ENCODE data around the gene HDAC11. TPM values are rescaled to one million over a fixed set of nuclear protein-coding genes. Genes with fewer than 3 reads are reported as not detected.

The HDAC11 gene
- total and polyA plus RNA-seq, 2 of the 13 experiments (the other 11 are each of a cell fraction or from before 2014, with no cell fraction given): 13.7 to 33.1 TPM

DNA sequence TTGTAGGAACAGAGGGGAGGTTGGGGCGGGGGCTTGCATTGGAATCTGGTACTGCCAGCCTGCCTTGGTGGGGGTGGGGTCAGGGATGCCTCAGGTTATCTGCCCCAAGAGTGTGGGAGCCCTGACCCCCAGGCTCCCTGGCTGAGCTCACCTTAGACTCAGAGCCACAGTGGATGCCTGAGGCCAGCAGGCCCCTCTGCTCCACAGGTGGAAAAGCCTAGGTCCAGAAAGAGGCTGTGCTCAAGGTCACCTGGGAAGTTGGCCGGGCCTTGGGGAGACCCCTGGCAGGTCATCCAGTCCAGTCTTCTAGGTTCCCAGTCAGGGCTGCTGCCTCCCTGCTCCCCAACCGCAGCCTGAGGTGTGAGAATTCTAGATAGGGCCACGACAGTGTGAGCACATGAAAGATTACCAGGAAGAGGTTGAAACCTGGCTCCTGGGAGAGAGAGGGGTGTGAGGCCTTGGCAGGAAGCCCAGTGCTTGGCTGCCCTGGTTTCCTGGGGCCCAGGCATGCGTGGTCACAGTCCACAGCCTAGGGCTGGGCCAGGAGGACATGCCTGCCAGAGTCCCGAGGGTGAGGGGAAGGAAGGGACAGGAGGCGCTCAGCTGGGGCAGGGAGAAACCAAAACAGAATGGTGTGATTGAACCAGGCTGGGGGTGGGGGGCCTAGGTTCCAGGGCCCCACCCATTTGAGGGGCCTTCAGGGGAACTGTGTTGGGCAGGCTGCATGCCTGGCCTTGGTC, 4.9 kb downstream of the HDAC11 start (continued):
- TF ChIP-seq, protein P1, sequence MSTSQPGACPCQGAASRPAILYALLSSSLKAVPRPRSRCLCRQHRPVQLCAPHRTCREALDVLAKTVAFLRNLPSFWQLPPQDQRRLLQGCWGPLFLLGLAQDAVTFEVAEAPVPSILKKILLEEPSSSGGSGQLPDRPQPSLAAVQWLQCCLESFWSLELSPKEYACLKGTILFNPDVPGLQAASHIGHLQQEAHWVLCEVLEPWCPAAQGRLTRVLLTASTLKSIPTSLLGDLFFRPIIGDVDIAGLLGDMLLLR (CRISPR knock-in tag; IDR thresholded peaks at IDR 0.05): no peak
- no peak for TF ChIP-seq ZNF3 (CRISPR knock-in tag; IDR thresholded peaks at IDR 0.05)
- peak; percentile 54; the same call in 1 of the 2 replicates for TF ChIP-seq NFAT5 (CRISPR knock-in tag; IDR thresholded peaks at IDR 0.05)
- no peak for TF ChIP-seq ZSCAN30 (CRISPR knock-in tag; IDR thresholded peaks at IDR 0.05)
- TF ChIP-seq, protein P2, sequence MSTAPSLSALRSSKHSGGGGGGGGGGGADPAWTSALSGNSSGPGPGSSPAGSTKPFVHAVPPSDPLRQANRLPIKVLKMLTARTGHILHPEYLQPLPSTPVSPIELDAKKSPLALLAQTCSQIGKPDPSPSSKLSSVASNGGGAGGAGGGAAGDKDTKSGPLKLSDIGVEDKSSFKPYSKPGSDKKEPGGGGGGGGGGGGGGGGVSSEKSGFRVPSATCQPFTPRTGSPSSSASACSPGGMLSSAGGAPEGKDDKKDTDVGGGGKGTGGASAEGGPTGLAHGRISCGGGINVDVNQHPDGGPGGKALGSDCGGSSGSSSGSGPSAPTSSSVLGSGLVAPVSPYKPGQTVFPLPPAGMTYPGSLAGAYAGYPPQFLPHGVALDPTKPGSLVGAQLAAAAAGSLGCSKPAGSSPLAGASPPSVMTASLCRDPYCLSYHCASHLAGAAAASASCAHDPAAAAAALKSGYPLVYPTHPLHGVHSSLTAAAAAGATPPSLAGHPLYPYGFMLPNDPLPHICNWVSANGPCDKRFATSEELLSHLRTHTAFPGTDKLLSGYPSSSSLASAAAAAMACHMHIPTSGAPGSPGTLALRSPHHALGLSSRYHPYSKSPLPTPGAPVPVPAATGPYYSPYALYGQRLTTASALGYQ (CRISPR knock-in tag; IDR thresholded peaks at IDR 0.05): no peak
- peak; percentile 84 for TF ChIP-seq ARNT2 (CRISPR knock-in tag; IDR thresholded peaks at IDR 0.05; ENCODE audit: low read depth)
- 0 out of 2 replicates have a peak, but pooled peaks have one; percentile 51 for TF ChIP-seq ZNF451 (CRISPR knock-in tag; IDR thresholded peaks at IDR 0.05)
- TF ChIP-seq CBFB (CRISPR knock-in tag; IDR thresholded peaks at IDR 0.05): 0 out of 2 replicates have a peak, but pooled peaks have one; percentile 32
- TF ChIP-seq NFYB (CRISPR knock-in tag; IDR thresholded peaks at IDR 0.05): no peak
- TF ChIP-seq, protein P3, sequence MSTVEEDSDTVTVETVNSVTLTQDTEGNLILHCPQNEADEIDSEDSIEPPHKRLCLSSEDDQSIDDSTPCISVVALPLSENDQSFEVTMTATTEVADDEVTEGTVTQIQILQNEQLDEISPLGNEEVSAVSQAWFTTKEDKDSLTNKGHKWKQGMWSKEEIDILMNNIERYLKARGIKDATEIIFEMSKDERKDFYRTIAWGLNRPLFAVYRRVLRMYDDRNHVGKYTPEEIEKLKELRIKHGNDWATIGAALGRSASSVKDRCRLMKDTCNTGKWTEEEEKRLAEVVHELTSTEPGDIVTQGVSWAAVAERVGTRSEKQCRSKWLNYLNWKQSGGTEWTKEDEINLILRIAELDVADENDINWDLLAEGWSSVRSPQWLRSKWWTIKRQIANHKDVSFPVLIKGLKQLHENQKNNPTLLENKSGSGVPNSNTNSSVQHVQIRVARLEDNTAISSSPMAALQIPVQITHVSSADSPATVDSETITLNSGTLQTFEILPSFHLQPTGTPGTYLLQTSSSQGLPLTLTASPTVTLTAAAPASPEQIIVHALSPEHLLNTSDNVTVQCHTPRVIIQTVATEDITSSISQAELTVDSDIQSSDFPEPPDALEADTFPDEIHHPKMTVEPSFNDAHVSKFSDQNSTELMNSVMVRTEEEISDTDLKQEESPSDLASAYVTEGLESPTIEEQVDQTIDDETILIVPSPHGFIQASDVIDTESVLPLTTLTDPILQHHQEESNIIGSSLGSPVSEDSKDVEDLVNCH (CRISPR knock-in tag; IDR thresholded peaks at IDR 0.05): no peak
- TF ChIP-seq AHDC1 (CRISPR knock-in tag; IDR thresholded peaks at IDR 0.05; ENCODE audit: borderline replicate concordance): peak; percentile 69; the same call in 1 of the 2 replicates
- TF ChIP-seq ZNF777 (CRISPR knock-in tag; IDR thresholded peaks at IDR 0.05): no peak; the same call in 1 of the 2 replicates

All from HepG2 (cell line).